Neural progenitor cell (in vitro differentiated cells): ENCODE measurements around the gene EIF4ENIF1.

ENCODE experiments used
- CTCF ChIP-seq: fragments of 200-600 bp; sonication (generic); IDR thresholded peaks from 2 replicates; pipeline ENCODE4 v1.5.1; 2017; ENCODE audit warnings: antibody characterized with exemption, mild to moderate bottlenecking
- EZH2 ChIP-seq: fragments of 200-600 bp; sonication (generic); IDR thresholded peaks from 2 replicates; pipeline ENCODE4 v1.6.1; 2017; ENCODE audit warnings: antibody characterized with exemption, mild to moderate bottlenecking, moderate library complexity
- EZH2phosphoT487 ChIP-seq: fragments of 200-600 bp; sonication (generic); IDR thresholded peaks from 2 replicates; pipeline ENCODE4 v1.6.1; 2017; ENCODE audit warnings: antibody characterized with exemption

GRCh38 chr22:31532060-31532459 lies 42.4 kb upstream of the EIF4ENIF1 start:
- TF ChIP-seq CTCF: no peak
- TF ChIP-seq EZH2: no peak
- no peak for TF ChIP-seq EZH2phosphoT487
